SIG-M5 (cell line): ENCODE data around the gene TRHDE.
"Not testable (repeated sequence)": the region's sequence is repeated elsewhere in the genome, so short reads cannot be mapped to it uniquely, and the experiment has no call there.

Experiments
- DNase-seq: peaks from one replicate; lab custom pipeline; 2025; lab: John Stamatoyannopoulos, UW

The TRHDE gene

DNA sequence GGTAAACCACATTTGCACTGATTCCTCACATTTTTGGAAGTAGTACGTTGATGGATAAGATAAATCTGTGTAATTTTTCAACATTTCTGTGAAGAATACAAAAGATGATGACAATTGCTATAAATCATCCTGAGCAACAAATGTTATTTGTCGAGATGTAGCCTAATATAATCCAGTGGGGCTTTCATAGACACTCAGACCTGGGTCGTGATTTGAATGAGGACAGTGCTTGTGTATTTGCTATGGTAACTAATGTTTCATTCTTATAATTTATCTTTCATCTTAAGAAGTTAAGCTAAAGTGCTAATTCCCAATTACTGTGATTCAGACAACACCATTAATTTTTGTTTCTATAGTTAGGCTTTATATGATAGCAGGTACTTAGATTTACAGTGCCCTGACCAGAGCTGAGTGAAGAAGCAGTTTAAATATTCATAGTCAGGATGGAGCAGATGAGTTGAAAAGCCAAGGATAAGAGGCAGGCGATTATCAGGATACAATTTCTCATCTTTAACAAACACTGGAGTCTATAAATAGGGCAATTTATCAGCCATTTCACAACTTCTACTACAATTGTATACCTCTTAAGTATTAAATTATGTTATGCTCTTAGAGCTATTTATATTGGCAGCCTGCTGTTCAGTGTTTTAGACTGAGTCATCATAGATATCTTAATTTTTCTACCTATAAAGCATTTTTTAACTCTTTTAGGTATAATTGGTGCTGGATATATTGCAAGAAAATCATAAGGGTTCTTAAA lies 359.9 kb downstream of the TRHDE start:
- no peak for DNase-seq

- no peak for DNase-seq
These were observed 370.5 kb downstream of the TRHDE start for GRCh38 chr12:72642706-72643105.

DNA sequence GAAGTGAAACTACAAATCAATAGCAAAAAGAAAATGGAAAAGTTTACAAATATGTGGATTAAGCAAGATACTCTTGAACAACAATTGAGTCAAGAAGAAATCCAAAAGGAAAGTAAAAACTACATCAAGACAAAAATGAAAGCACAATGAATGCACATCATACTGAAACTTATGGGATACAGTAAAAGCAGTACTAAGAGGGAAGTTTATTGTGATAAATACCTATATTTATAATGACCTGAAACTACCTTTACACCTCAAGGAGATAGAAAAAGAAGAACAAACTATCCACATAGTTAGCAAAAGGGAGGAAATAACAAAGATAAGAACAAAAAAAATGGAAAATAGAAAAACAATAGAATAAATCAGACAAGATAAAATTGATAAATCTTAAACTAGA lies 375.0 kb downstream of the TRHDE start:
- no peak for DNase-seq

DNA sequence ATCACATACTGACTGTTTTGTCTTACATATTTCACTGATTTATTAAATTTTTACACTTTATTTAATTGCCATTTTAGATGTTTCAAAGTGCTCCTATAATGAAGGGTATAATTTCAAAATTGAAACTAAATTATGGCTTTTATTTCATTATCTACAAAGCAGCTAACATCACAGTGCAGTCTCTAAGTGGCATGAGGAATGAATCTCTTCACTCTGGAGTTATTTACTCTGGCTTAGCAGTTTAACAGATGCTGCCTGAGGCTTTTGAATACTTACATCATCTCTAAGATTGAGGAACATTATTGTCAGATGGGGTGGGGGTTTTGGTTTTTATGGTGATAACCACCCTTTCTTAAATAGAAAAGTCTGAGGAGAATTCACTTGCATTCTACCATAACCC lies 386.4 kb downstream of the TRHDE start:
- no peak for DNase-seq

DNA sequence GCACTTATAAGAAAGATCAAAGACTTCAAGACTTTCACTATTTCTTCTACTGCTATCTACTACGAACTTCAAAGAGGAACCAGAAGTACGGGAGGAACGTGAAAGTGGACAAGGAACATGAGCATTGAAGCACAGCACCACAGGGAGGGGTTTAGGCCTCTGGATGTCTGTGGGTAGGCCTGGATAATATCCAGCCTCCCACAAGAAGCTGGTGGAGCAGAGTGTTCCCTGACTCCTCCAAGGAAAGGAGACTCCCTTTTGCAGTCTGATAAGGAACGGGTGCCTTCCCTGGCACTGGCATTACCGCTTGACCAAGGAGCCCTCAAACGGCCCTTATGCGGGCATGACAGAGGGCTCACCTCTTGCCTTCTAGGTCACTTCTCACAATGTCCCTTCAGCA lies 388.0 kb downstream of the TRHDE start:
- not testable (repeated sequence) for DNase-seq

- no peak for DNase-seq
These were observed 401.7 kb downstream of the TRHDE start for GRCh38 chr12:72673853-72674252.

DNA sequence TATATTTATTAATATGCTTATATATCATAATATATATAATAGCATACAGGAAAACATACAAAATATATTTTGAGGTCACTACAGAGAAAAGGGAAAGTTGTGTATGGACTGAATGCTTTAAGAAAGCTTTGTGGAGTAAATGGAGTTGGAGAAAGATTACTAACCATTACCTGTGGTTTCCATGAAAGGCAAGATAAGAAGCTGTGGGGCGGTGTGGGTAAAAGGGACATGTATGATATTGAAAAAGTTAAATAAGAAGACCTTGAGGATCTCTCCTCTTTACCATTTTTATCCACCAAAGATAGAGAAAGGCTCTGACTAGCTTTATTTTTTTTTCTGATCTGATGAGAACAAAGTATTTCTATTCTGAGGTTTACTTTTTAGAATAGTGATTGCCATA lies 404.4 kb downstream of the TRHDE start:
- no peak for DNase-seq

GRCh38 chr12:72677139-72677538 lies 405.0 kb downstream of the TRHDE start:
- no peak for DNase-seq

- DNase-seq: no peak
These were observed 405.7 kb downstream of the TRHDE start for GRCh38 chr12:72677846-72678245.

GRCh38 chr12:72679147-72679757 lies 407.1 kb downstream of the TRHDE start:
- DNase-seq: no peak

GRCh38 chr12:72681028-72681427 lies 408.9 kb downstream of the TRHDE start:
- DNase-seq: no peak

GRCh38 chr12:72684491-72684890 lies 412.3 kb downstream of the TRHDE start:
- no peak for DNase-seq

DNA sequence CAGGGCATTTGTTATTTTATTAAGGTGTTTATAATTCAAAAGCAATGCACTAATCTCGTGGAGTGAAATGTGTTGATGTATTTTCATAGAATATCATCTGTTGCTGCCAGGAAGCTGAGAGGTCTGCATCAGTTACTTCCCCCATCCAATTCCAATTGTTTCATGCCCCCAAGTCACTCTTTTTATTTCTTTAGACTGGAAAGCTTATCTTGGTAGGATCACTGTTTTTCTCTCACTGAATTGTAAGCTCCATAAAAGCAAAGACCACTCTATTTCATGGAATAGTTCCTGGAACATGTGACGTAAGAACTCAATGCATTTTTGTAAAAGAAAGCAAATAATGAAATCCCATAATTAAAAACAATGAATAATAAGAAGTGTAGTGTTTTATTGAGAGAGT lies 420.2 kb downstream of the TRHDE start:
- no peak for DNase-seq

DNA sequence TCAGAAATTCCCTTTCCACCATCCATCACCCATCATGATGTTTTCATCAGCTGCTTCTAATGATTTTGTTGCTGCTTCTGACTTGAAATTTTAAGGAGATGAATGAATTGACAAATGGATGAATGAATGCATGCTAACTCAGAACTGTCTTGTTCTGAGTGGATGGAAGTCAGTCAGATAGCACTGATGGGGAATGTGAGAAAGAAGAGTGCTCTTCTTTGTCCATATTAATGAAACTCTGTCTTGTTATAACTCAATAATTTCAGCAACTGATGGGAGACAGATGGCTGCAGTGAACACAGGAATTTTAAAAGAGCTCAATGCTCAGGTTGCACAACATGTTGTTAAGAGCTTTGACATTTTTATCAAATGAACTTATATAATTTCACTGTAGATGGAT lies 422.0 kb downstream of the TRHDE start:
- no peak for DNase-seq

GRCh38 chr12:72699362-72699761 lies 427.2 kb downstream of the TRHDE start:
- DNase-seq: no peak

DNA sequence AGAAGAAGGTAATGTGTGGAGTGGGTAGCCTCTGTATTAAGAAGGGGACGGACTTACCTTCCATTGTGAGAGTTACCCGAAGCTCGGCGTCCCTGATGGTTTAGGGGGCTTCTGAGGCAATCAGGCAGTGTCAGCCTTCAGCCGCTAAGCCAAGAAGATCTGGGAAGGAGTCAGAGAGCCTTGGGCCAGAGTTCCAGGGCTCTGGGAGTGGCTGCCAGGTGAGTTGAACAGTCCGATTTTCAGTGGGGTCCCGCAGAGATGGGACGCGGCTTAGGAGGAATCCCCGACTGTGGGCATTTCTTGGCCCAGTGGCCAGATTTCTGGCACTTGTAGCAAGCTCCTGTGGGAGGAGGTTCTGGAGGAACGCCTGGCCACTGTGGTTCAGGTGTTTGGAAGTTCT lies 439.9 kb downstream of the TRHDE start:
- DNase-seq: not testable (repeated sequence)

- no peak for DNase-seq
These were observed 444.1 kb downstream of the TRHDE start for GRCh38 chr12:72716221-72716620.

- no peak for DNase-seq
These were observed 444.9 kb downstream of the TRHDE start for GRCh38 chr12:72717036-72717435.
